Liver (tissue), 3 donors: ENCODE results near the gene ZFAND3.

Experiments
- CTCF ChIP-seq: fragments of 150-350 bp; IDR thresholded peaks from 2 replicates; pipeline ENCODE4 v1.5.1; 2017; ENCODE audit warnings: improper control_type of control experiment, low read depth, low read length; ENCODE audit not compliant: missing input control
- EGR1 ChIP-seq, 2 donors: IDR thresholded peaks; 2 replicates each; pipeline ENCODE4 v1.6.1; 2016 to 2018; ENCODE audit warnings: antibody characterized with exemption in 2 of 2, low read depth in 2 of 2
- FOXA1 ChIP-seq: IDR thresholded peaks from 2 replicates; pipeline ENCODE4 v1.6.1; 2016; ENCODE audit warnings: antibody characterized with exemption
- FOXA2 ChIP-seq: IDR thresholded peaks from 2 replicates; pipeline ENCODE4 v1.6.1; 2016; ENCODE audit warnings: antibody characterized with exemption
- GABPA ChIP-seq, 2 donors: IDR thresholded peaks in 1 of 2; conservative IDR thresholded peaks in 1 of 2; 2 replicates each; pipeline ENCODE4 v1.6.1; 2016; ENCODE audit warnings: antibody characterized with exemption in 2 of 2, mild to moderate bottlenecking in 1 of 2, moderate library complexity in 1 of 2
- MAX ChIP-seq: IDR thresholded peaks from 2 replicates; pipeline ENCODE4 v1.6.1; 2016; ENCODE audit warnings: antibody characterized with exemption
- RAD21 ChIP-seq, 2 donors: IDR thresholded peaks; 2 replicates each; pipeline ENCODE4 v1.6.1; 2016; ENCODE audit warnings: antibody characterized with exemption in 2 of 2, mild to moderate bottlenecking in 2 of 2
- REST ChIP-seq: IDR thresholded peaks from 2 replicates; pipeline ENCODE4 v1.6.1; 2016; ENCODE audit warnings: antibody characterized with exemption, mild to moderate bottlenecking
- RXRA ChIP-seq, 2 donors: IDR thresholded peaks; 2 replicates each; pipeline ENCODE4 v1.6.1; 2017 to 2018; ENCODE audit warnings: antibody characterized with exemption in 2 of 2, mild to moderate bottlenecking in 1 of 2
- SP1 ChIP-seq: IDR thresholded peaks from 2 replicates; pipeline ENCODE4 v1.6.1; 2018; ENCODE audit warnings: antibody characterized with exemption, mild to moderate bottlenecking
- TAF1 ChIP-seq: conservative IDR thresholded peaks from 2 replicates; pipeline ENCODE4 v1.6.1; 2016; ENCODE audit warnings: antibody characterized with exemption, mild to moderate bottlenecking
- YY1 ChIP-seq: IDR thresholded peaks from 2 replicates; pipeline ENCODE4 v1.6.1; 2016; ENCODE audit warnings: antibody characterized with exemption, mild to moderate bottlenecking
- TF ChIP-seq, protein P1 (sequence below): IDR thresholded peaks from 2 replicates; pipeline ENCODE4 v1.6.1; 2016; ENCODE audit warnings: antibody characterized with exemption
- TF ChIP-seq, protein P2 (sequence below): IDR thresholded peaks from 2 replicates; pipeline ENCODE4 v1.6.1; 2016; ENCODE audit warnings: antibody characterized with exemption
- donor health status: healthy.
- donor health status: healthy.

GRCh38 chr6:37893257-37893656 is 73.7 kb downstream of the ZFAND3 start:
- no peak for TF ChIP-seq CTCF
- TF ChIP-seq, protein P1, sequence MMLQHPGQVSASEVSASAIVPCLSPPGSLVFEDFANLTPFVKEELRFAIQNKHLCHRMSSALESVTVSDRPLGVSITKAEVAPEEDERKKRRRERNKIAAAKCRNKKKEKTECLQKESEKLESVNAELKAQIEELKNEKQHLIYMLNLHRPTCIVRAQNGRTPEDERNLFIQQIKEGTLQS: no peak
- no peak for TF ChIP-seq REST
- no peak for TF ChIP-seq RXRA (IDR thresholded peaks at IDR 0.05)
- TF ChIP-seq GABPA (IDR thresholded peaks at IDR 0.05 in 1 of 2, conservative IDR thresholded peaks at IDR 0.05 in 1 of 2): no peak
- TF ChIP-seq TAF1: no peak
- TF ChIP-seq FOXA2: no peak
- TF ChIP-seq SP1: no peak
- TF ChIP-seq RAD21 (IDR thresholded peaks at IDR 0.05): no peak
- TF ChIP-seq MAX: no peak
- TF ChIP-seq, protein P2, sequence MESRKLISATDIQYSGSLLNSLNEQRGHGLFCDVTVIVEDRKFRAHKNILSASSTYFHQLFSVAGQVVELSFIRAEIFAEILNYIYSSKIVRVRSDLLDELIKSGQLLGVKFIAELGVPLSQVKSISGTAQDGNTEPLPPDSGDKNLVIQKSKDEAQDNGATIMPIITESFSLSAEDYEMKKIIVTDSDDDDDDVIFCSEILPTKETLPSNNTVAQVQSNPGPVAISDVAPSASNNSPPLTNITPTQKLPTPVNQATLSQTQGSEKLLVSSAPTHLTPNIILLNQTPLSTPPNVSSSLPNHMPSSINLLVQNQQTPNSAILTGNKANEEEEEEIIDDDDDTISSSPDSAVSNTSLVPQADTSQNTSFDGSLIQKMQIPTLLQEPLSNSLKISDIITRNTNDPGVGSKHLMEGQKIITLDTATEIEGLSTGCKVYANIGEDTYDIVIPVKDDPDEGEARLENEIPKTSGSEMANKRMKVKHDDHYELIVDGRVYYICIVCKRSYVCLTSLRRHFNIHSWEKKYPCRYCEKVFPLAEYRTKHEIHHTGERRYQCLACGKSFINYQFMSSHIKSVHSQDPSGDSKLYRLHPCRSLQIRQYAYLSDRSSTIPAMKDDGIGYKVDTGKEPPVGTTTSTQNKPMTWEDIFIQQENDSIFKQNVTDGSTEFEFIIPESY: no peak
- TF ChIP-seq FOXA1: no peak
- no peak for TF ChIP-seq EGR1 (IDR thresholded peaks at IDR 0.05; ENCODE audit: low read depth in 2 of 2)
- no peak for TF ChIP-seq YY1
